HG03565 (cell line): Measurements from ENCODE around the gene PODNL1.

Experiments used
- ATAC-seq: cut with Tn5 transposase; IDR thresholded peaks from one replicate; pipeline ENCODE4 v1.9.1; 2021; ENCODE audit warnings: mild to moderate bottlenecking, moderate library complexity; ENCODE audit not compliant: unreplicated experiment

The PODNL1 gene

DNA sequence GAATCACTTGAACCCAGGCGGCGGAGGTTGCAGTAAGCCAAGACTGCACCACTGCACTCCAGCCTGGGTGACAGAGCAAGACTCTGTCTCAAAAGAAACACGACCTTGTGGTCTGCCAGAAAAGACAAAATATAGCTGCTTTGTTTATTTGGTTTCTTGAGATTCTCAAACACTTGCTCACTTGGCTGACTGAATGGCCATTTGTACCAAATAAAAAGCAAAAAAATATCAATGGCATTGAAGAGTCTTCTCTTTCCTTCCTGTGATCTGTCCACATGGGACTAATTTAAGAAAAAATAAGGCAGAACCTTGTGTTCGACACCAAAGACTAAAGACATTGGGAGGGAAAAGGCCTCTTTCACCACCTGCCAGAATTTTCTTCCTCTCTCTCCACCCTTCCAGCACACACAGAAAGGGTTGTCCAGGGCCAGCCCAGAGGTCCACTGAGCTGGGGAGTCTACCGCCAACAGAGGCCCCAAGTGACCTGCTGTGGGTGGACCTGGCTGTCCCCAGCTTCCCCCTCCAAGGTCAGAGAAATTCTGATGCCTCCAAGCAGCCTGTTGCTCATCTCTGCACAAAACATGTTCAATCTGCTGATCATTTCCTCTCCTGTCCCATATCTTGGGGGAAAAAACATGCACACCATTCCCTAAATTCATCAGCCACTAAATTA lies 38.2 kb downstream of the PODNL1 start:
- ATAC-seq, result no peak

GRCh38 chr19:13899393-13899792 lies 38.8 kb downstream of the PODNL1 start:
- no peak for ATAC-seq

- no peak for ATAC-seq
These were observed 42.0 kb downstream of the PODNL1 start for GRCh38 chr19:13896227-13896626.

DNA sequence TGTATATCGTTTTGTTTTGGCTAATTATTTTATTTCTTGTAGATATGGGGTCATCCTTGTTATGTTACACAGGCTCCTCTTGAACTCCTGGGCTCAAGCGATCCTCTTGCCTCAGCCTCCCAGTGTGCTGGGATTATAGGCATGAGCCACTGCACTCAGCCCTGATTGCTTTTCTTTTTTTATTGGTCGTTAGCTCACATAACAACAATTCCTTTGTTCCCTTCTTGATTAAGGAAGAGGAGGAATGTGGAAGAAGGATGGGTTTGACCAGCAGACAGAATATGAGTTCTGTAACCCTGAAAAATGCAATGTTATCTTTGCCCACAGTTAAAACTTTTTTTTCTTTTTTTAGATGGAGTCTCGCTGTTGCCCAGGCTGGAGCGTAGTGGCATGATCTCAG lies 43.7 kb downstream of the PODNL1 start:
- ATAC-seq, result no peak

DNA sequence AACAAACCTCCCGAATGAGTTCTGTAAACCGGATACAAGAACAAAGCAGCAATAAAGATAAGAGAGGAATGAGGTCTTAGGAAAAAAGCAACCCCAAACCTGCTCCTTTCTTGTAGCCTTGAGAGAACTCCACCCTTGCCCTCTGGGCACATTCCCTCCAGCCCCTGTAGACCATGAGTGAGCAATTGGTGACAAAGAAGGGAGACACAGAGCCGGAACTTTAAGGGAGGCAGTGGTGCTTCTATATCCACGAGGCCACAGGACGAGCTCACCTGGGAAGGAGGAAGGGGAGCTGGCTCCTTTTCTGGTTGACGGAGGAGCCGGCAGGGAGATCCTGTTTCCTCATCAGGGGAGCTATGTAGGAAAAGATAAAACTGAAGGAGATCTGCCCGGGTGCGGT lies 45.3 kb downstream of the PODNL1 start:
- no peak for ATAC-seq

GRCh38 chr19:13890136-13890535 lies 48.1 kb downstream of the PODNL1 start:
- no peak for ATAC-seq

DNA sequence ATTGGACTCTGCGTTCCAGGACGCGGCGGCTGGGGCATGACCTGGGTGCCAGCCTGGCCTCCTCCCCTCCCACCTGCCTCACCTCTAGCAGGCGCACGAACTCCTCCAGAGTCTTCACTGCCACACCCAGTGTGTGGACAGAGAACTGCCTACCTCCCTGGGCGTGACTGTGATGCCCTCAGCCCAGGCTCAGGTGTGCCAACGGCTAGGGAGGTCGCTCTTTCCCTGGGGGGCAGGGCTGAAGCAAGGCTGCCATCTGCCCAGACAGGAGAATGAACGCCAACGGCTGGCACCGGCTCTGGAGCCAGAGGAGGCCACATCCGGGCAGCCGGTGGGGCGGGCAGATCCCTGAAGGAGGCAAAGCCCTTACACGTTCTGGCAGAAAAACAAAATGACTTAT lies 49.9 kb downstream of the PODNL1 start:
- ATAC-seq, result no peak

- ATAC-seq, result no peak
These were observed 50.7 kb downstream of the PODNL1 start for GRCh38 chr19:13887517-13887916.

- ATAC-seq, result no peak
These were observed 51.2 kb downstream of the PODNL1 start for GRCh38 chr19:13887018-13887436.

- no peak for ATAC-seq
These were observed 52.3 kb downstream of the PODNL1 start for GRCh38 chr19:13885826-13886365.

GRCh38 chr19:13884726-13885591 lies 53.3 kb downstream of the PODNL1 start:
- ATAC-seq, result no peak

GRCh38 chr19:13883516-13884064 lies 54.6 kb downstream of the PODNL1 start:
- ATAC-seq, result no peak

DNA sequence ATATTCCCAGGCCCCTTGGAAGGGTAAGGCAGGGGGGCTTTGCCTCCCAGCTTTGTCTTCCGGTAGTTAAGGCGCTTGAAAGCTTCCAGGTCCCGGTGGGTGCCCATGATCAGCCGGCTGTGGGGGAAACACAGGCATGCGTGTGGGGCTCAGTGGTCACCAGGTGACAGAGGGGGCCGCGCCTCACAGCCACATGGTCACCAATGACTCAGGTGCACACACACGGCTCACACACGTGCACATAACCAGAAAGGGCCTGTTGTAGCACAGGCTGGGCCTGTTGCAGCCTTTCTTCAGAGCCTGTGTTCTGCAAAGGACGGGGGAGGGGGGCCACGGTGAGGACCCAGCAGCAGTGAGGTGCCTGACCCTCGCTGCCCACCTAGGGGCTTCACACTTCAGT lies 55.4 kb downstream of the PODNL1 start:
- no peak for ATAC-seq

- no peak for ATAC-seq
These were observed 55.8 kb downstream of the PODNL1 start for GRCh38 chr19:13882419-13882795.

DNA sequence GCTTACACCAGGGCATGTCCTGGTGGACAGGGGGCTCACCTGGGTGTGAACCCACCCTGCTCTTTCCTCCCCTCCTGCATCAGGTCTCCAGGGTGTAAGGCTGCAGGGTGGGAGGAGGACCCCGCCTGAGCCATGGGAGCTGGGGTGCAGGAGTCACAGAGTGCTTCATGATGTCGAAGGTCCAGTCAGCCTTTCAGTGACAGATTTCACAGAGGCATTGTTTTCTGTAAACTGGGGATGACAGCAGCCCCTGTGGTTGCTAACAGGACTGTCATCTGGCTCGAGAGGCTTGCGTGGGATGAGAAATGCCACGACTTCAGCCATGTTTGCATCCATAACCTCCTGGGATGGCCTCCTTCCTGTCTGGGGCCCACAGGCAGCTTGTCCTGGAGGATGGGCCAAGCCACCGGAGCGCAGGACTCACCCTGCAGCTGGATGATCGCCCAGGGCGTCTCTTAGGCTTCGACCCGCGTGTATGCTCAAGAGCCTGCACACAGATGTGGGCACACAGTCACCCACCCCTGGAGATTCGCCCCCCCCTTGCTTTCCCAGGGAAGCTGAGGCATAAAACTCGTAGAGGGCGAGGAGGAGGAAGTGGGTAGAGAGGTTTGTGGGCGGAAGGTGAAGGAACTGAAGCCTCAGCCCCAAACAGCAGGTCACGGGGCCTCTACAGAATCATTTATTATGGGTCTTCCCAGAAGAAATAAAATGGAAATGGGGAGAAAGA lies 56.4 kb downstream of the PODNL1 start:
- no peak for ATAC-seq

- ATAC-seq, result no peak
These were observed 56.9 kb downstream of the PODNL1 start for GRCh38 chr19:13881251-13881691.
